ENCODE measurements around the gene VPS11. TPM values are rescaled to one million over a fixed set of nuclear protein-coding genes. Genes with fewer than 3 reads are reported as not detected.
A peak's percentile ranks its signal among the peaks of the same experiment; 100 is the strongest.

VPS11 gene
- total and polyA plus RNA-seq, 2 experiments from 2014 or later: 11.5 to 13.4 TPM

- Mint-ChIP-seq H3K36me3 (ENCODE audit: low read depth) (peaks cover 31% of the 10 kb centered on the region), H3K27me3 (ENCODE audit: insufficient read depth, low read depth, poor library complexity) (peaks cover 5% of the 10 kb centered on the region), H3K4me3 (peak within 1 kb of the TSS; percentile 100), H3K4me1 (peaks cover 2% of the 10 kb centered on the region; the same call in 1 of the 3 replicates), H3K9me3 (no peaks in the 10 kb centered on the region; the same call in 2 of the 3 replicates), H3K27ac (peak within 1 kb of the TSS; percentile 98)
- Histone ChIP-seq H2AFZ (peak within 1 kb of the TSS; percentile 19), H3K4me1 (ENCODE audit: insufficient read depth) (peaks cover 4% of the 10 kb centered on the region; the same call in 1 of the 2 replicates), H3F3A (replicated peaks; ENCODE audit: low read depth) (peaks cover 3% of the 10 kb centered on the region; the same call in 1 of the 2 replicates), H3K79me2 (replicated peaks; ENCODE audit: insufficient read depth) (peaks cover 15% of the 10 kb centered on the region), H3K4me2 (peak within 1 kb of the TSS; percentile 89), H3K9me2 (ENCODE audit: insufficient read depth) (no peaks in the 10 kb centered on the region), H3K4me3 (peak within 1 kb of the TSS; percentile 55), H3K27me3 (ENCODE audit: insufficient read depth) (no peaks in the 10 kb centered on the region), H3K27ac (ENCODE audit: low read depth) (peak within 1 kb of the TSS; percentile 71), H4K20me1 (replicated peaks; ENCODE audit: insufficient read depth) (no peaks in the 10 kb centered on the region; the same call in 1 of the 2 replicates), H3K36me3 (ENCODE audit: insufficient read depth) (no peaks in the 10 kb centered on the region; the same call in 1 of the 2 replicates)
- TF ChIP-seq POLR2AphosphoS5 (IDR thresholded peaks at IDR 0.05; ENCODE audit: low read depth) (peak; percentile 93), EZH2 (IDR thresholded peaks at IDR 0.05; ENCODE audit: low read depth, unreplicated experiment) (no peak), JUNB (IDR thresholded peaks at IDR 0.05; ENCODE audit: unreplicated experiment) (no peak), REST (IDR thresholded peaks at IDR 0.05; ENCODE audit: unreplicated experiment) (no peak), NANOG (IDR thresholded peaks at IDR 0.05; ENCODE audit: borderline replicate concordance) (no peak), ZNF114 (CRISPR knock-in tag; IDR thresholded peaks at IDR 0.05) (no peak), ZNF331 (CRISPR knock-in tag; IDR thresholded peaks at IDR 0.05; ENCODE audit: low read depth) (peak; percentile 28; the same call in 1 of the 2 replicates), CREB1 (CRISPR knock-in tag; IDR thresholded peaks at IDR 0.05; ENCODE audit: low read depth) (peak; percentile 92), EZH2phosphoT487 (IDR thresholded peaks at IDR 0.05; ENCODE audit: unreplicated experiment) (no peak), STAT1 (IDR thresholded peaks at IDR 0.05; ENCODE audit: unreplicated experiment) (no peak)
- TF ChIP-seq, protein P1, sequence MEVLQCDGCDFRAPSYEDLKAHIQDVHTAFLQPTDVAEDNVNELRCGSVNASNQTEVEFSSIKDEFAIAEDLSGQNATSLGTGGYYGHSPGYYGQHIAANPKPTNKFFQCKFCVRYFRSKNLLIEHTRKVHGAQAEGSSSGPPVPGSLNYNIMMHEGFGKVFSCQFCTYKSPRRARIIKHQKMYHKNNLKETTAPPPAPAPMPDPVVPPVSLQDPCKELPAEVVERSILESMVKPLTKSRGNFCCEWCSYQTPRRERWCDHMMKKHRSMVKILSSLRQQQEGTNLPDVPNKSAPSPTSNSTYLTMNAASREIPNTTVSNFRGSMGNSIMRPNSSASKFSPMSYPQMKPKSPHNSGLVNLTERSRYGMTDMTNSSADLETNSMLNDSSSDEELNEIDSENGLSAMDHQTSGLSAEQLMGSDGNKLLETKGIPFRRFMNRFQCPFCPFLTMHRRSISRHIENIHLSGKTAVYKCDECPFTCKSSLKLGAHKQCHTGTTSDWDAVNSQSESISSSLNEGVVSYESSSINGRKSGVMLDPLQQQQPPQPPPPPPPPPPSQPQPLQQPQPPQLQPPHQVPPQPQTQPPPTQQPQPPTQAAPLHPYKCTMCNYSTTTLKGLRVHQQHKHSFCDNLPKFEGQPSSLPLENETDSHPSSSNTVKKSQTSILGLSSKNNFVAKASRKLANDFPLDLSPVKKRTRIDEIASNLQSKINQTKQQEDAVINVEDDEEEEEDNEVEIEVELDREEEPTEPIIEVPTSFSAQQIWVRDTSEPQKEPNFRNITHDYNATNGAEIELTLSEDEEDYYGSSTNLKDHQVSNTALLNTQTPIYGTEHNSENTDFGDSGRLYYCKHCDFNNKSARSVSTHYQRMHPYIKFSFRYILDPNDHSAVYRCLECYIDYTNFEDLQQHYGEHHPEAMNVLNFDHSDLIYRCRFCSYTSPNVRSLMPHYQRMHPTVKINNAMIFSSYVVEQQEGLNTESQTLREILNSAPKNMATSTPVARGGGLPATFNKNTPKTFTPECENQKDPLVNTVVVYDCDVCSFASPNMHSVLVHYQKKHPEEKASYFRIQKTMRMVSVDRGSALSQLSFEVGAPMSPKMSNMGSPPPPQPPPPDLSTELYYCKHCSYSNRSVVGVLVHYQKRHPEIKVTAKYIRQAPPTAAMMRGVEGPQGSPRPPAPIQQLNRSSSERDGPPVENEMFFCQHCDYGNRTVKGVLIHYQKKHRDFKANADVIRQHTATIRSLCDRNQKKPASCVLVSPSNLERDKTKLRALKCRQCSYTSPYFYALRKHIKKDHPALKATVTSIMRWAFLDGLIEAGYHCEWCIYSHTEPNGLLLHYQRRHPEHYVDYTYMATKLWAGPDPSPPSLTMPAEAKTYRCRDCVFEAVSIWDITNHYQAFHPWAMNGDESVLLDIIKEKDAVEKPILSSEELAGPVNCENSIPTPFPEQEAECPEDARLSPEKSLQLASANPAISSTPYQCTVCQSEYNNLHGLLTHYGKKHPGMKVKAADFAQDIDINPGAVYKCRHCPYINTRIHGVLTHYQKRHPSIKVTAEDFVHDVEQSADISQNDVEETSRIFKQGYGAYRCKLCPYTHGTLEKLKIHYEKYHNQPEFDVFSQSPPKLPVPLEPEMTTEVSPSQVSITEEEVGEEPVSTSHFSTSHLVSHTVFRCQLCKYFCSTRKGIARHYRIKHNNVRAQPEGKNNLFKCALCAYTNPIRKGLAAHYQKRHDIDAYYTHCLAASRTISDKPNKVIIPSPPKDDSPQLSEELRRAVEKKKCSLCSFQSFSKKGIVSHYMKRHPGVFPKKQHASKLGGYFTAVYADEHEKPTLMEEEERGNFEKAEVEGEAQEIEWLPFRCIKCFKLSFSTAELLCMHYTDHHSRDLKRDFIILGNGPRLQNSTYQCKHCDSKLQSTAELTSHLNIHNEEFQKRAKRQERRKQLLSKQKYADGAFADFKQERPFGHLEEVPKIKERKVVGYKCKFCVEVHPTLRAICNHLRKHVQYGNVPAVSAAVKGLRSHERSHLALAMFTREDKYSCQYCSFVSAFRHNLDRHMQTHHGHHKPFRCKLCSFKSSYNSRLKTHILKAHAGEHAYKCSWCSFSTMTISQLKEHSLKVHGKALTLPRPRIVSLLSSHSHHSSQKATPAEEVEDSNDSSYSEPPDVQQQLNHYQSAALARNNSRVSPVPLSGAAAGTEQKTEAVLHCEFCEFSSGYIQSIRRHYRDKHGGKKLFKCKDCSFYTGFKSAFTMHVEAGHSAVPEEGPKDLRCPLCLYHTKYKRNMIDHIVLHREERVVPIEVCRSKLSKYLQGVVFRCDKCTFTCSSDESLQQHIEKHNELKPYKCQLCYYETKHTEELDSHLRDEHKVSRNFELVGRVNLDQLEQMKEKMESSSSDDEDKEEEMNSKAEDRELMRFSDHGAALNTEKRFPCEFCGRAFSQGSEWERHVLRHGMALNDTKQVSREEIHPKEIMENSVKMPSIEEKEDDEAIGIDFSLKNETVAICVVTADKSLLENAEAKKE (CRISPR knock-in tag; IDR thresholded peaks at IDR 0.05): no peak
- TF ChIP-seq, protein P2, sequence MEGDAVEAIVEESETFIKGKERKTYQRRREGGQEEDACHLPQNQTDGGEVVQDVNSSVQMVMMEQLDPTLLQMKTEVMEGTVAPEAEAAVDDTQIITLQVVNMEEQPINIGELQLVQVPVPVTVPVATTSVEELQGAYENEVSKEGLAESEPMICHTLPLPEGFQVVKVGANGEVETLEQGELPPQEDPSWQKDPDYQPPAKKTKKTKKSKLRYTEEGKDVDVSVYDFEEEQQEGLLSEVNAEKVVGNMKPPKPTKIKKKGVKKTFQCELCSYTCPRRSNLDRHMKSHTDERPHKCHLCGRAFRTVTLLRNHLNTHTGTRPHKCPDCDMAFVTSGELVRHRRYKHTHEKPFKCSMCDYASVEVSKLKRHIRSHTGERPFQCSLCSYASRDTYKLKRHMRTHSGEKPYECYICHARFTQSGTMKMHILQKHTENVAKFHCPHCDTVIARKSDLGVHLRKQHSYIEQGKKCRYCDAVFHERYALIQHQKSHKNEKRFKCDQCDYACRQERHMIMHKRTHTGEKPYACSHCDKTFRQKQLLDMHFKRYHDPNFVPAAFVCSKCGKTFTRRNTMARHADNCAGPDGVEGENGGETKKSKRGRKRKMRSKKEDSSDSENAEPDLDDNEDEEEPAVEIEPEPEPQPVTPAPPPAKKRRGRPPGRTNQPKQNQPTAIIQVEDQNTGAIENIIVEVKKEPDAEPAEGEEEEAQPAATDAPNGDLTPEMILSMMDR (conservative IDR thresholded peaks at IDR 0.05; ENCODE audit: low read depth in 2 of 2): no peak
- TF ChIP-seq, protein P3, sequence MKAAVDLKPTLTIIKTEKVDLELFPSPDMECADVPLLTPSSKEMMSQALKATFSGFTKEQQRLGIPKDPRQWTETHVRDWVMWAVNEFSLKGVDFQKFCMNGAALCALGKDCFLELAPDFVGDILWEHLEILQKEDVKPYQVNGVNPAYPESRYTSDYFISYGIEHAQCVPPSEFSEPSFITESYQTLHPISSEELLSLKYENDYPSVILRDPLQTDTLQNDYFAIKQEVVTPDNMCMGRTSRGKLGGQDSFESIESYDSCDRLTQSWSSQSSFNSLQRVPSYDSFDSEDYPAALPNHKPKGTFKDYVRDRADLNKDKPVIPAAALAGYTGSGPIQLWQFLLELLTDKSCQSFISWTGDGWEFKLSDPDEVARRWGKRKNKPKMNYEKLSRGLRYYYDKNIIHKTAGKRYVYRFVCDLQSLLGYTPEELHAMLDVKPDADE (IDR thresholded peaks at IDR 0.05): no peak
- DNase-seq (ENCODE audit: low spot score): peak; percentile 96
- ATAC-seq: peak; percentile 93
These were observed 17.2 kb downstream of the VPS11 start, which contains the start of gene HMBS for GRCh38 chr11:119084663-119085436. TSS of gene HMBS (plus strand) at chr11:119084881. CDS start at chr11:119085034, 153 bp downstream.

Measured in GM23338 (cell line).